ENCODE results near the gene SYNE2.
"Not testable (repeated sequence)": the region's sequence is repeated elsewhere in the genome, so short reads cannot be mapped to it uniquely, and the experiment has no call there.

The SYNE2 gene

GRCh38 chr14:64176330-64176729, 323.5 kb downstream of the SYNE2 start:
- Histone ChIP-seq H3K36me3 (ENCODE audit: control insufficient read depth, insufficient read depth, low read length) (no peaks in the 10 kb centered on the region), H3K9ac (ENCODE audit: low read depth, low read length) (no peak overlapping the region), H3K4me1 (ENCODE audit: control insufficient read depth, insufficient read depth, low read length) (no peaks in the 10 kb centered on the region), H3K27me3 (ENCODE audit: control insufficient read depth, insufficient read depth, low read length) (no peaks in the 10 kb centered on the region), H3K9me3 (ENCODE audit: control insufficient read depth, insufficient read depth, low read length) (no peaks in the 10 kb centered on the region), H3K4me3 (ENCODE audit: low read depth, low read length) (no peak overlapping the region)

GRCh38 chr14:64178814-64179213, 326.0 kb downstream of the SYNE2 start:
- Histone ChIP-seq H3K36me3 (ENCODE audit: control insufficient read depth, insufficient read depth, low read length) (no peaks in the 10 kb centered on the region), H3K4me1 (ENCODE audit: control insufficient read depth, insufficient read depth, low read length) (no peaks in the 10 kb centered on the region), H3K9me3 (ENCODE audit: control insufficient read depth, insufficient read depth, low read length) (no peaks in the 10 kb centered on the region), H3K9ac (ENCODE audit: low read depth, low read length) (no peak overlapping the region), H3K27me3 (ENCODE audit: control insufficient read depth, insufficient read depth, low read length) (no peaks in the 10 kb centered on the region), H3K4me3 (ENCODE audit: low read depth, low read length) (no peak overlapping the region)

- H3K9me3 ChIP-seq (ENCODE audit: control insufficient read depth, insufficient read depth, low read length); H3K36me3 ChIP-seq (ENCODE audit: control insufficient read depth, insufficient read depth, low read length); H3K4me3 ChIP-seq (ENCODE audit: low read depth, low read length); H3K27me3 ChIP-seq (ENCODE audit: control insufficient read depth, insufficient read depth, low read length); H3K9ac ChIP-seq (ENCODE audit: low read depth, low read length): not testable (repeated sequence)
- peaks cover 13% of the 10 kb centered on the region for H3K4me1 ChIP-seq (ENCODE audit: control insufficient read depth, insufficient read depth, low read length)
Observed at GRCh38 chr14:64182908-64183307, 330.1 kb downstream of the SYNE2 start.

DNA sequence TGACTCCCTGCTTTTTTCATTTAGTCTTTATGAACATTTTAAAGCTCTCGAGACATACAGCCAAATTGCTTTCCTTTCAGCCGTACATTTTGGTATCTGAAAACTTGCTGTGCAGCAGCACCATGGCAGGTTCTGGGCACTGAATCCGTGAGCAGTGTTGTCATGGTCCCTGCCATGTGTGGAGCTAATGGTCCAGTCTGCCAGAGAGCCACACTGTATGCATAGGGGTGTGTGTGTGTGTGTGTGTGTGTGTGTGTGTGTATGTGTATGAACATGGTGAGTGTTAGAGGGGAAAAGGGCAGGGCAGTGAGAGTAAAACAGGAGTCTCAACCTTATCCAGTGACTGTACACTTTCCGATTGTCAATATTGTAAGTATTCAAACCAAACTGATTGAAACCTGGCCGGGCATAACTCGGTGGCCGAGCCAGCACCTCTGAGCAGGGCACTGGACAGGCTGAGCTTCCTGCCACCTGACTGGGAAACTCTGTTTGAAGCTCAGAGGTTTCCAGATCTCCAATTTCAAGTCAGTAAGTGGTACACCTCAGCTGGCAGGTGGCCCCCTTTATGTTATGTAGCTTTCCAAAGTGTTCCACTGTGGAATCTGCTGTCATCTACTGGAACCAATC, 331.4 kb downstream of the SYNE2 start:
- no peak overlapping the region for H3K4me3 ChIP-seq (ENCODE audit: low read depth, low read length)
- H3K36me3 ChIP-seq (ENCODE audit: control insufficient read depth, insufficient read depth, low read length): peaks cover 3% of the 10 kb centered on the region
- H3K27me3 ChIP-seq (ENCODE audit: control insufficient read depth, insufficient read depth, low read length): no peaks in the 10 kb centered on the region
- H3K9me3 ChIP-seq (ENCODE audit: control insufficient read depth, insufficient read depth, low read length): no peaks in the 10 kb centered on the region
- peaks cover 14% of the 10 kb centered on the region for H3K4me1 ChIP-seq (ENCODE audit: control insufficient read depth, insufficient read depth, low read length)
- H3K9ac ChIP-seq (ENCODE audit: low read depth, low read length): no peak overlapping the region

GRCh38 chr14:64185184-64185583, 332.4 kb downstream of the SYNE2 start:
- Histone ChIP-seq H3K4me3 (ENCODE audit: low read depth, low read length) (no peak overlapping the region), H3K9me3 (ENCODE audit: control insufficient read depth, insufficient read depth, low read length) (no peaks in the 10 kb centered on the region), H3K27me3 (ENCODE audit: control insufficient read depth, insufficient read depth, low read length) (no peaks in the 10 kb centered on the region), H3K9ac (ENCODE audit: low read depth, low read length) (no peak overlapping the region), H3K36me3 (ENCODE audit: control insufficient read depth, insufficient read depth, low read length) (peaks cover 3% of the 10 kb centered on the region), H3K4me1 (ENCODE audit: control insufficient read depth, insufficient read depth, low read length) (peaks cover 14% of the 10 kb centered on the region)

GRCh38 chr14:64186231-64187129, 333.7 kb downstream of the SYNE2 start:
- Histone ChIP-seq H3K36me3 (ENCODE audit: control insufficient read depth, insufficient read depth, low read length) (peaks cover 7% of the 10 kb centered on the region), H3K9me3 (ENCODE audit: control insufficient read depth, insufficient read depth, low read length) (no peaks in the 10 kb centered on the region), H3K9ac (ENCODE audit: low read depth, low read length) (no peak overlapping the region), H3K4me3 (ENCODE audit: low read depth, low read length) (peak overlapping the region; percentile 52), H3K4me1 (ENCODE audit: control insufficient read depth, insufficient read depth, low read length) (peaks cover 14% of the 10 kb centered on the region), H3K27me3 (ENCODE audit: control insufficient read depth, insufficient read depth, low read length) (no peaks in the 10 kb centered on the region)

- no peaks in the 10 kb centered on the region for H3K27me3 ChIP-seq (ENCODE audit: control insufficient read depth, insufficient read depth, low read length)
- peaks cover 7% of the 10 kb centered on the region for H3K36me3 ChIP-seq (ENCODE audit: control insufficient read depth, insufficient read depth, low read length)
- no peaks in the 10 kb centered on the region for H3K9me3 ChIP-seq (ENCODE audit: control insufficient read depth, insufficient read depth, low read length)
- H3K4me3 ChIP-seq (ENCODE audit: low read depth, low read length): peak overlapping the region; percentile 52
- no peak overlapping the region for H3K9ac ChIP-seq (ENCODE audit: low read depth, low read length)
- peaks cover 14% of the 10 kb centered on the region for H3K4me1 ChIP-seq (ENCODE audit: control insufficient read depth, insufficient read depth, low read length)
Observed at GRCh38 chr14:64187331-64187730, 334.5 kb downstream of the SYNE2 start.

DNA sequence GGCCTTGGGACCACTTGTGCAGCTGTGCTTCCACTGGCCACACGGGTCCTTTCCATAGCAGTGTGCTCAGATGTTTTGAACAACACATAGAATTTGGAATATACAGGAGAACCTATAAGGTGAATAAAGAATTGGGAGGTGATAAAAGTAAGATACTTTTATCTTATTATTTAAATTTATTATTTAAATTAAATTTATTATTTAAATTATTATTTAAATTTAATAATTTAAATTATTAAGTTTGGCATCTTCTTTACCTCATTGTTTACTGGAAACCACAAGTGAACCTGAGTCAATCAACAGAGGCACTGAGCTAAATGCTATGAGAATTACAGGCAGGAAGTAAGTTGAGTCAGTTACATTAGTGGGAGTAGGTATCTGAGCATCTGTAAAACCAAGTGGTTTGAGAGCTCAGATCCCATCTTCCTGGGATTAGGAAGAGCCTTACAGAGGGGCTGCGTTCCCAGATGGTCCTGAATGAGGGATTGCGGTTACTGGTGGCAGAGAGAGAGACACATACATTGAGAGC, 338.2 kb downstream of the SYNE2 start:
- Histone ChIP-seq H3K9ac (ENCODE audit: low read depth, low read length) (no peak overlapping the region), H3K9me3 (ENCODE audit: control insufficient read depth, insufficient read depth, low read length) (no peaks in the 10 kb centered on the region), H3K4me1 (ENCODE audit: control insufficient read depth, insufficient read depth, low read length) (peaks cover 19% of the 10 kb centered on the region), H3K4me3 (ENCODE audit: low read depth, low read length) (no peak overlapping the region), H3K36me3 (ENCODE audit: control insufficient read depth, insufficient read depth, low read length) (peaks cover 3% of the 10 kb centered on the region), H3K27me3 (ENCODE audit: control insufficient read depth, insufficient read depth, low read length) (no peaks in the 10 kb centered on the region)

- no peaks in the 10 kb centered on the region for H3K9me3 ChIP-seq (ENCODE audit: control insufficient read depth, insufficient read depth, low read length)
- H3K4me3 ChIP-seq (ENCODE audit: low read depth, low read length): no peak overlapping the region
- no peak overlapping the region for H3K9ac ChIP-seq (ENCODE audit: low read depth, low read length)
- peaks cover 21% of the 10 kb centered on the region for H3K4me1 ChIP-seq (ENCODE audit: control insufficient read depth, insufficient read depth, low read length)
- H3K27me3 ChIP-seq (ENCODE audit: control insufficient read depth, insufficient read depth, low read length): no peaks in the 10 kb centered on the region
- H3K36me3 ChIP-seq (ENCODE audit: control insufficient read depth, insufficient read depth, low read length): peaks cover 3% of the 10 kb centered on the region
Observed at GRCh38 chr14:64191756-64192155, 339.0 kb downstream of the SYNE2 start.

DNA sequence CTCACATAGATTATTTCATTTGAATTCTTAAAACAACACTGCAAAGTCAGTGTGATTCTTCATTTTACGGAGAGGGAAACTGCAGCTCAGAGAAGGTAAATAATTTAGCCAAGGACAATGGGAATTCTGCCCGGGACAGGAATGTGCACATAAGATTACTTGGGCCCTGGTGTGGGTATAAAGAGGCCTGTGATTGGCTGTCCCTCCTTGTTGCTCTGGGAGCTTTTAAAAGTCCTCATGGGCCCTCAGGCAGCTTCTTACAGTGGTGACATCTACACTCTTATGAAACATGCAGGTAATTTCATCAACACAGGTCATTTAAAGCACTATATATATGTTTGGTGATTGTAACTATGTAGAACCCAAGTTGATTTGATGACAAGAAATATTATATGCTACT, 341.0 kb downstream of the SYNE2 start:
- H3K36me3 ChIP-seq (ENCODE audit: control insufficient read depth, insufficient read depth, low read length): peaks cover 3% of the 10 kb centered on the region

DNA sequence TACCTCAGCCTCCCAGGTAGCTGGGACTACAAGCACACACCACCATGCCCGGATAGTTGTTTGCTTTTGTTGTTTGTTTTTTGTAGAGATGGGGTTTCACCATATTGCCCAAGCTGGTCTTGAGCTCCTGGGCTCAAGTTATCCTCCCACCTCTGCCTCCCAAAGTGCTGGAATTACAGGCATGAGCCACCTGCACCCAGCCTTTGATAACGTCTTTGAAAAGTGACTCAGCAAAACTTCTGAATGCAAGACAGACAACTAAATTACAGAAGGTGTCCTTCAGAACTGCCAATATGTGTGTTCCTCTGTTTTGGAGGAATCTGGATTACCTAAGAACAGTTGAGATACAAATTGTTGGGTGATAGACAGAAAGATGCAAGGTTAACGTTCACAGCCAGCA, 341.6 kb downstream of the SYNE2 start:
- Histone ChIP-seq H3K4me3 (ENCODE audit: low read depth, low read length) (no peak overlapping the region), H3K9me3 (ENCODE audit: control insufficient read depth, insufficient read depth, low read length) (no peaks in the 10 kb centered on the region), H3K36me3 (ENCODE audit: control insufficient read depth, insufficient read depth, low read length) (peaks cover 3% of the 10 kb centered on the region), H3K9ac (ENCODE audit: low read depth, low read length) (no peak overlapping the region), H3K4me1 (ENCODE audit: control insufficient read depth, insufficient read depth, low read length) (peaks cover 20% of the 10 kb centered on the region), H3K27me3 (ENCODE audit: control insufficient read depth, insufficient read depth, low read length) (no peaks in the 10 kb centered on the region)

More for the DNA sequence above, 341.0 kb downstream of the SYNE2 start:
- H3K9me3 ChIP-seq (ENCODE audit: control insufficient read depth, insufficient read depth, low read length): no peaks in the 10 kb centered on the region
- no peaks in the 10 kb centered on the region for H3K27me3 ChIP-seq (ENCODE audit: control insufficient read depth, insufficient read depth, low read length)
- peaks cover 20% of the 10 kb centered on the region for H3K4me1 ChIP-seq (ENCODE audit: control insufficient read depth, insufficient read depth, low read length)
- H3K4me3 ChIP-seq (ENCODE audit: low read depth, low read length): no peak overlapping the region
- H3K9ac ChIP-seq (ENCODE audit: low read depth, low read length): no peak overlapping the region

GRCh38 chr14:64195199-64195598, 342.4 kb downstream of the SYNE2 start:
- Histone ChIP-seq H3K27me3 (ENCODE audit: control insufficient read depth, insufficient read depth, low read length) (no peaks in the 10 kb centered on the region), H3K36me3 (ENCODE audit: control insufficient read depth, insufficient read depth, low read length) (peaks cover 3% of the 10 kb centered on the region), H3K9me3 (ENCODE audit: control insufficient read depth, insufficient read depth, low read length) (no peaks in the 10 kb centered on the region), H3K4me1 (ENCODE audit: control insufficient read depth, insufficient read depth, low read length) (peaks cover 20% of the 10 kb centered on the region), H3K9ac (ENCODE audit: low read depth, low read length) (no peak overlapping the region), H3K4me3 (ENCODE audit: low read depth, low read length) (no peak overlapping the region)
